B cell (primary cell): ENCODE data around the gene SDCCAG8. TPM values are rescaled to one million over a fixed set of nuclear protein-coding genes. Genes with fewer than 3 reads are reported as not detected.

Experiments
- ATAC-seq: fragments of 200-7000 bp; cut with Tn5 transposase; one replicate; pipeline ENCODE4 v1.10.0; 2021; ENCODE audit warnings: low read depth, mild to moderate bottlenecking, moderate number of reproducible peaks, moderate library complexity
- CTCF ChIA-PET: fragments of 350-600 bp; sonication (Branson Sonifier 250); formaldehyde crosslinking; loops from one replicate; lab custom pipeline; 2021; ENCODE audit warnings: antibody characterized with exemption, inconsistent platforms; lab: Charles Lee
- POLR2A ChIA-PET: fragments of 350-600 bp; sonication (Branson Sonifier 250); formaldehyde crosslinking; loops from one replicate; lab custom pipeline; 2021; ENCODE audit warnings: antibody characterized with exemption; lab: Charles Lee
- DNase-seq: peaks from one replicate; pipeline ENCODE4 v3.0.0; 2013
- H2AFZ ChIP-seq: 2 replicates; pipeline ENCODE4 v1.6.1; 2012; ENCODE audit warnings: mild to moderate bottlenecking, low read depth, low read length; ENCODE audit not compliant: insufficient read depth, poor library complexity, severe bottlenecking
- H3K27ac ChIP-seq, 2 donors: 1 replicate in 1 of 2; 2 replicates in 1 of 2; pipeline ENCODE4 v1.5.1; 2012 to 2013; ENCODE audit warnings: low read length in 2 of 2, mild to moderate bottlenecking in 2 of 2, moderate library complexity in 1 of 2
- H3K27me3 ChIP-seq, 4 experiments: fragments of 200-600 bp in 1 of 4; sonication (generic) in 1 of 4; replicated peaks in 1 of 4; 1 replicate in 2 of 4; 2 replicates in 2 of 4; pipeline versions ENCODE4 v1.6.1 to v1.7.0; 2013 to 2016; ENCODE audit warnings: low read length in 3 of 4, mild to moderate bottlenecking in 2 of 4, mixed read lengths in 1 of 4, moderate library complexity in 1 of 4; ENCODE audit not compliant: insufficient read depth in 4 of 4, control insufficient read depth in 3 of 4; ENCODE audit errors: control extremely low read depth in 1 of 4
- H3K36me3 ChIP-seq, 2 experiments: replicated peaks in 1 of 2; 1 replicate in 1 of 2; 2 replicates in 1 of 2; pipeline versions ENCODE4 v1.6.1 to v1.7.1; 2013; ENCODE audit warnings: low read length in 1 of 2; ENCODE audit not compliant: insufficient read depth in 2 of 2, control insufficient read depth in 1 of 2; ENCODE audit errors: control extremely low read depth in 1 of 2, extremely low read depth in 1 of 2
- H3K4me1 ChIP-seq, 2 donors: fragments of 200-600 bp in 1 of 2; sonication (generic) in 1 of 2; 1 replicate in 1 of 2; 2 replicates in 1 of 2; pipeline versions ENCODE4 v1.5.1 to v1.6.1; 2013 to 2017; ENCODE audit warnings: low read length in 2 of 2; ENCODE audit not compliant: control insufficient read depth in 2 of 2, insufficient read depth in 2 of 2
- H3K4me2 ChIP-seq: replicated peaks from 2 replicates; pipeline ENCODE3; 2012; ENCODE audit warnings: mild to moderate bottlenecking, low read depth, low read length; ENCODE audit not compliant: poor library complexity, severe bottlenecking
- H3K4me3 ChIP-seq, 5 experiments: fragments of 200-600 bp in 1 of 5; sonication (generic) in 1 of 5; 1 replicate in 3 of 5; 2 replicates in 2 of 5; pipeline versions ENCODE4 v1.5.1 to v1.7.0; 2011 to 2016; ENCODE audit warnings: low read length in 4 of 5, mild to moderate bottlenecking in 4 of 5, low read depth in 2 of 5, control low read depth in 1 of 5, moderate library complexity in 1 of 5; ENCODE audit not compliant: insufficient read depth in 1 of 5; ENCODE audit errors: control extremely low read depth in 1 of 5, extremely low read depth in 1 of 5
- H3K79me2 ChIP-seq: fragments of 200-600 bp; sonication (generic); one replicate; pipeline ENCODE4 v1.6.0; 2016; ENCODE audit warnings: low read length; ENCODE audit not compliant: control insufficient read depth, insufficient read depth
- H3K9ac ChIP-seq: fragments of 200-600 bp; sonication (generic); 2 replicates; pipeline ENCODE4 v1.6.1; 2017; ENCODE audit warnings: mild to moderate bottlenecking, low read length, moderate library complexity
- H3K9me3 ChIP-seq, 3 donors: one replicate each; pipeline versions ENCODE4 v1.6.1 to v1.7.1; 2013; ENCODE audit warnings: low read length in 2 of 3; ENCODE audit not compliant: control insufficient read depth in 2 of 3, insufficient read depth in 1 of 3; ENCODE audit errors: control extremely low read depth in 1 of 3
- H4K20me1 ChIP-seq: 2 replicates; pipeline ENCODE4 v1.6.0; 2012; ENCODE audit warnings: mild to moderate bottlenecking, low read length; ENCODE audit not compliant: insufficient read depth, control insufficient read depth, poor library complexity, severe bottlenecking
- H3K27ac Mint-ChIP-seq: one replicate; pipeline ENCODE4 v1.8.0; 2021; ENCODE audit warnings: mixed read lengths
- H3K27me3 Mint-ChIP-seq: one replicate; pipeline ENCODE4 v1.8.0; 2021; ENCODE audit warnings: mixed read lengths
- H3K4me1 Mint-ChIP-seq: one replicate; pipeline ENCODE4 v1.8.0; 2021; ENCODE audit warnings: mixed read lengths
- H3K4me3 Mint-ChIP-seq: one replicate; pipeline ENCODE4 v1.8.0; 2021; ENCODE audit warnings: mixed read lengths
- H3K9me3 Mint-ChIP-seq: one replicate; pipeline ENCODE4 v1.8.0; 2022; ENCODE audit warnings: mixed read lengths; ENCODE audit not compliant: insufficient read depth
- WGBS: methylation state at CpG from one replicate; pipeline ENCODE4 v1.1.5; 2013; ENCODE audit warnings: missing lambda C conversion rate; ENCODE audit not compliant: insufficient coverage; 5-methylcytosine and 5-hydroxymethylcytosine counted together
- intact Hi-C: fragments of 100-400 bp; cut with micrococcal nuclease; formaldehyde crosslinking; loops from one replicate; pipeline ENCODE4 v1.10.0; 2022
- polyA plus RNA-seq: library from polyadenylated mRNA; depleted of rRNA; stranded (reverse); fragments of >200 nt; gene quantifications from 2 replicates; pipeline ENCODE4 v1.2.3, GENCODE V29; 2012
- total RNA-seq, 2 donors: library from RNA; stranded (reverse); fragments of 120-200 nt in 1 of 2; gene quantifications; 1 replicate in 1 of 2; 2 replicates in 1 of 2; pipeline versions ENCODE4 v1.2.3 to v1.2.4, GENCODE V29; 2013 to 2022
- TF ChIP-seq, protein P1 (sequence below): fragments of 200-600 bp; IDR thresholded peaks from one replicate; pipeline ENCODE4 v1.8.0; 2022; ENCODE audit warnings: antibody characterized with exemption, mild to moderate bottlenecking

Gene SDCCAG8
- total and polyA plus RNA-seq, 2 donors (not counting 1 experiment from before 2014, with no cell fraction given): 37.1 to 60.7 TPM

DNA sequence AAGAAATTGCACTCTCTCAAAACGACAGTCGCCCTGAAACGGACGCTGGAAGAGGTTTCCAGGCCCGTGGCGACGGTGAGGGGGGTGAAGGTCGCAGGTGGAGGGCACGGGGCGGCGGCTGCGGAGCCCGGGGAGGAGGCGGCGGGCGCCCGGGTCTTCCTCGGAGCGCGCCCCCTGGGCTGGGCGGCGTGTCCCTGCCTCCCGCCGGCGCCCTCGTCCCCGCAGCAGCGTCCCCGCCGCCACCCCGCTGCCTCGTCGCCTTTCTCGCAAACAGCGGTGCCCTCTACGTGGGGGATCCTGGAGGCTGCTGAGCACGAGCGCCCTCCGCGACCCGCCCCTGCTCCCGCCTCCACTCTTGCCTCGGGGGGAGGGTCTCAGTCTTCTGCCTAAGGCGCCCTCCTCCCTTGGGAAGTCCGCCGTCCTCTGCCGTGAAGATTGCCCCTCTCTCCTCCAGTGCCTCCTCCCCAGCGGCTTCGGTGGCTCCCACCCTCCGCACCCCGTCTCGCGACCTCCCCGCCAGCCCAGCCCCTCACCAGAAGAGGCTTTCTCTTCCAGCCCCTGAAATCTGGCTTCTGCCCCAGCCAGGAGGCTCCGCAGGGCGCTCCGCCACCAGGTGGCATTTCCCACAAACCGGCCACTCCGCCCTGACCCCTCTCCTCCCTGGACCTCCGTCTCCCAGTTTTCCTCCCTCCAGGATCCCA is 227.4 kb downstream of the SDCCAG8 start:
- H3K4me3 ChIP-seq: peak overlapping the region in 4 of 5 experiments; percentile 37 to 75 (median 48)
- H4K20me1 ChIP-seq: no peaks in the 10 kb centered on the region
- DNase-seq (peak; percentile 34), ATAC-seq (peak; percentile 40)
- H3K9me3 Mint-ChIP-seq: no peaks in the 10 kb centered on the region
- TF ChIP-seq, protein P1, sequence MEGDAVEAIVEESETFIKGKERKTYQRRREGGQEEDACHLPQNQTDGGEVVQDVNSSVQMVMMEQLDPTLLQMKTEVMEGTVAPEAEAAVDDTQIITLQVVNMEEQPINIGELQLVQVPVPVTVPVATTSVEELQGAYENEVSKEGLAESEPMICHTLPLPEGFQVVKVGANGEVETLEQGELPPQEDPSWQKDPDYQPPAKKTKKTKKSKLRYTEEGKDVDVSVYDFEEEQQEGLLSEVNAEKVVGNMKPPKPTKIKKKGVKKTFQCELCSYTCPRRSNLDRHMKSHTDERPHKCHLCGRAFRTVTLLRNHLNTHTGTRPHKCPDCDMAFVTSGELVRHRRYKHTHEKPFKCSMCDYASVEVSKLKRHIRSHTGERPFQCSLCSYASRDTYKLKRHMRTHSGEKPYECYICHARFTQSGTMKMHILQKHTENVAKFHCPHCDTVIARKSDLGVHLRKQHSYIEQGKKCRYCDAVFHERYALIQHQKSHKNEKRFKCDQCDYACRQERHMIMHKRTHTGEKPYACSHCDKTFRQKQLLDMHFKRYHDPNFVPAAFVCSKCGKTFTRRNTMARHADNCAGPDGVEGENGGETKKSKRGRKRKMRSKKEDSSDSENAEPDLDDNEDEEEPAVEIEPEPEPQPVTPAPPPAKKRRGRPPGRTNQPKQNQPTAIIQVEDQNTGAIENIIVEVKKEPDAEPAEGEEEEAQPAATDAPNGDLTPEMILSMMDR: no peak
- H3K4me1 Mint-ChIP-seq: peaks cover 21% of the 10 kb centered on the region
- H3K36me3 ChIP-seq: no peaks in the 10 kb centered on the region
- H3K4me1 ChIP-seq: peaks cover 9 to 12% of the 10 kb centered on the region in 2 donors
- H2AFZ ChIP-seq: peak overlapping the region; percentile 60
- H3K9me3 ChIP-seq: peaks cover 0 to 3% (median 0%) of the 10 kb centered on the region in 3 donors
- H3K79me2 ChIP-seq: no peaks in the 10 kb centered on the region
- H3K9ac ChIP-seq: peak overlapping the region; percentile 72
- H3K27me3 ChIP-seq: peaks cover 0 to 12% (median 0%) of the 10 kb centered on the region in 4 experiments
- H3K4me2 ChIP-seq: peak overlapping the region; percentile 95
- intact Hi-C loops: no loop called here
- H3K4me3 Mint-ChIP-seq: peak overlapping the region; percentile 84
- POLR2A ChIA-PET: interaction anchor here (1.4 kb wide), 1 partner anchor 19 kb away, joined by 5 read pairs; no protein-coding TSS in a partner anchor
- peaks cover 4% of the 10 kb centered on the region for H3K27me3 Mint-ChIP-seq
- 14% methylated on average over 53 of the region's 60 CpGs for WGBS
- H3K27ac Mint-ChIP-seq: no peak overlapping the region
- peak overlapping the region in 1 of 2 donors; percentile 37 for H3K27ac ChIP-seq
- CTCF ChIA-PET: no interaction called here

DNA sequence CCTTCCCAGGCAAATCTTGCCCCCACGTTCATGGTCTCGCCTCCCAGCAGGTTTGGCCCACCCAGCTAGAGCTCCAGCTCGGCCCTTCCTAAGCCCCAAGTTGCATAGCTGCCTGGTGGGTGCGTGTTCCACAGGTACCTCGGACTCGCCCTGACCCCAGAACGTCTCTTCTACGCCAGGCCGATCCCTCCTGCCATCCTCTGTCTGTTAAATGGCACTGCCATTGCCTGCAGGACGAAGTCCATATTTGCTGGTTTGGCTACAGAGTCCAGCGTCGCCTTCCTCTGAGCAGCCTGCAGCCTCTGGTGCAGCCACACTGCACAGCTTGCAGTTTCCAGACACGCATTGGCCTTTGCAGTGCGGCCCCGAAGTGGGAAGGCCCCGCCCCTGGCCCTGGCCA is 228.1 kb downstream of the SDCCAG8 start:
- WGBS: 97% methylated on average over 16 of the region's 16 CpGs
- H3K79me2 ChIP-seq: no peaks in the 10 kb centered on the region
- no peak overlapping the region for H3K27ac ChIP-seq
- H2AFZ ChIP-seq: no peak overlapping the region
- no peak overlapping the region for H3K4me2 ChIP-seq
- TF ChIP-seq, protein P1: no peak
- H3K9ac ChIP-seq: no peak overlapping the region
- intact Hi-C loops: no loop called here
- Mint-ChIP-seq H3K27ac (no peak overlapping the region), H3K4me1 (peaks cover 21% of the 10 kb centered on the region), H3K27me3 (peaks cover 4% of the 10 kb centered on the region), H3K9me3 (no peaks in the 10 kb centered on the region), H3K4me3 (peak overlapping the region; percentile 84)
- peaks cover 0 to 12% (median 0%) of the 10 kb centered on the region in 4 experiments for H3K27me3 ChIP-seq
- POLR2A ChIA-PET: no interaction called here
- H3K9me3 ChIP-seq: peaks cover 0 to 3% (median 0%) of the 10 kb centered on the region in 3 donors
- peaks cover 0 to 1% of the 10 kb centered on the region in 2 experiments for H3K36me3 ChIP-seq
- DNase-seq (no peak), ATAC-seq (no peak)
- H4K20me1 ChIP-seq: no peaks in the 10 kb centered on the region
- H3K4me1 ChIP-seq: peaks cover 9 to 12% of the 10 kb centered on the region in 2 donors
- H3K4me3 ChIP-seq: no peak overlapping the region
- CTCF ChIA-PET: no interaction called here
